ENCODE measurements around the gene ZNF148. TPM values are rescaled to one million over a fixed set of nuclear protein-coding genes. Genes with fewer than 3 reads are reported as not detected.

ZNF148 gene
- total RNA-seq, 1 donor from 2014 or later = 57.6 TPM

DNA sequence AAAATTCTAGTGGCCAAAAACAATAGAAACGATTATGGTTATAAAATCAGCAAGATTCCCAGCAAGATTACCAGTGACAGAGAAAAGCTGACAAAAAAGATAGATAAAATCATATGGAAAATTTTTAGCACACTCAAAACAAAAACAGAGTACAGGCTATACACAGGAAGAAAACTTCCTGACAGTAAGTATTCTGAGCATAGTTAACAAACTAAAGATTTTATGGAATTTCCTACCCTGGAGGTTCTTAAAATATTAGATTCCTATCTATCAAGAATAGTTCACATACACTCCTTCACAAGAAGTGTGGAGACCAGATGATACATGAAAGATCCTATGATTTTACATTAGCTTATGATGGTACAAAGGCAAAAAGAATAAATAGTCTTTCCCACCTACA is 50.8 kb downstream of the ZNF148 start:
- Mint-ChIP-seq H3K36me3 (ENCODE audit: low read depth) (peaks cover 50% of the 10 kb centered on the region), H3K4me3 (no peak overlapping the region), H3K9me3 (peaks cover 8% of the 10 kb centered on the region), H3K27ac (no peak overlapping the region), H3K27me3 (no peaks in the 10 kb centered on the region), H3K4me1 (peaks cover 3% of the 10 kb centered on the region)
- ChIA-PET CTCF (no interaction called here), POLR2A (no interaction called here)
- intact Hi-C loops (cut with micrococcal nuclease) = no loop called here
- ATAC-seq (ENCODE audit: low read depth) (no peak), DNase-seq (no peak)
- TF ChIP-seq CTCF (IDR thresholded peaks at IDR 0.05) = no peak

GRCh38 chr3:125322917-125323316 is 52.2 kb downstream of the ZNF148 start:
- Mint-ChIP-seq H3K27me3 (no peaks in the 10 kb centered on the region), H3K4me3 (no peak overlapping the region), H3K27ac (no peak overlapping the region), H3K9me3 (peaks cover 8% of the 10 kb centered on the region), H3K36me3 (ENCODE audit: low read depth) (peaks cover 44% of the 10 kb centered on the region), H3K4me1 (peaks cover 11% of the 10 kb centered on the region)
- CTCF ChIA-PET = no interaction called here
- DNase-seq (no peak), ATAC-seq (ENCODE audit: low read depth) (no peak)
- POLR2A ChIA-PET = no interaction called here
- TF ChIP-seq CTCF (IDR thresholded peaks at IDR 0.05) = no peak
- intact Hi-C loops (cut with micrococcal nuclease) = no loop called here

DNA sequence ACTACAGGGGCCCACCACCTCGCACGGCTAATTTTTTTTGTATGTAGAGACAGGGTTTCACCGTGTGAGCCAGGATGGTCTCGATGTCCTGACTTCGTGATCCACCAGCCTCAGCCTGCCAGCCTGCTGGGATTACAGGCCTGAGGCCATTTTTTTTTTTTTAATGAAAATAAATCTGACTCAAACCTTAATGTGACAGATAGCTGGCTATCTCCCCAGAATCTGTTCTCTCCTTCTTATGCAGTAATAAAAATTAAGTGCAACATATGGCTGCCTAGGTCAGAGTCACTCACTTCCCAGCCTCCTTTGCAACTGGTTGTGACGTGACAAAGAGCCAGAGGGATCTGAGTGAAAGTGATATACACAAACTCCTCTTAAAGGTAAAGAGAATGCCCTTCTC is 53.0 kb downstream of the ZNF148 start:
- CTCF ChIA-PET = no interaction called here
- H3K27me3 Mint-ChIP-seq = no peaks in the 10 kb centered on the region
- POLR2A ChIA-PET = no interaction called here
- H3K27ac Mint-ChIP-seq = no peak overlapping the region
- DNase-seq (no peak), ATAC-seq (ENCODE audit: low read depth) (no peak)
- peaks cover 43% of the 10 kb centered on the region for H3K36me3 Mint-ChIP-seq (ENCODE audit: low read depth)
- peaks cover 8% of the 10 kb centered on the region for H3K9me3 Mint-ChIP-seq
- H3K4me1 Mint-ChIP-seq = peaks cover 14% of the 10 kb centered on the region
- no peak for TF ChIP-seq CTCF (IDR thresholded peaks at IDR 0.05)
- no peak overlapping the region for H3K4me3 Mint-ChIP-seq
- intact Hi-C loops (cut with micrococcal nuclease) = no loop called here

DNA sequence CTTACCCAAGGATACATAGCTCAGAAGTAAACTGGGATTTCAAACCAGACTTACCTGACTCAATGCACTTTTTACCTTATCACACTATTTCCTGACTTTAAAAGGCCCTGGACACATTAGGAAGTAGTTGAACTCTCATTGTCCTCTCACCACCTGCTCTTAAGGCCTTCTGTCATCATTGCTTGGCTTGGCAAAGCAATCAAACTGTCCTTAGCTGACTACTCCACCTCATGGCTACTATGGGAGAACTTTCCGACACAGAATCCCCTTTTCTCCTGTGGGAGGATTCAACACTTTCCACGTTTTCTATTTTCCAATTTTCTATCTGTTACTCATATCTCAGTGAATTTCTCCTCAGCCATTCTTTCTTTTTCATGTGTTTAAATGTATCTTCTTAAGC is 55.4 kb downstream of the ZNF148 start:
- Mint-ChIP-seq H3K4me3 (no peak overlapping the region), H3K9me3 (no peaks in the 10 kb centered on the region), H3K27me3 (no peaks in the 10 kb centered on the region), H3K27ac (peak overlapping the region; percentile 20), H3K36me3 (ENCODE audit: low read depth) (peaks cover 36% of the 10 kb centered on the region), H3K4me1 (peaks cover 28% of the 10 kb centered on the region)
- no peak for TF ChIP-seq CTCF (IDR thresholded peaks at IDR 0.05)
- POLR2A ChIA-PET = no interaction called here
- intact Hi-C loops (cut with micrococcal nuclease) = no loop called here
- ATAC-seq (ENCODE audit: low read depth) (no peak), DNase-seq (no peak)
- CTCF ChIA-PET = no interaction called here

- CTCF ChIA-PET = no interaction called here
- no peak for TF ChIP-seq CTCF (IDR thresholded peaks at IDR 0.05)
Measured at GRCh38 chr3:125318871-125319270, 56.3 kb downstream of the ZNF148 start.

More at GRCh38 chr3:125318871-125319270, 56.3 kb downstream of the ZNF148 start:
- DNase-seq (no peak), ATAC-seq (ENCODE audit: low read depth) (no peak)
- Mint-ChIP-seq H3K36me3 (ENCODE audit: low read depth) (peaks cover 39% of the 10 kb centered on the region), H3K9me3 (no peaks in the 10 kb centered on the region), H3K4me3 (no peak overlapping the region), H3K27me3 (no peaks in the 10 kb centered on the region), H3K4me1 (peaks cover 28% of the 10 kb centered on the region), H3K27ac (no peak overlapping the region)
- intact Hi-C loops (cut with micrococcal nuclease) = no loop called here
- POLR2A ChIA-PET = no interaction called here

Data from activated B cell treated with CpG ODN at 0.5 μM for 24 hours (primary cell).